IMR-90 (cell line): ENCODE measurements around the gene RPS3.

Experiments
- BHLHE40 ChIP-seq: fragments of 150-350 bp; IDR thresholded peaks from 2 replicates; pipeline ENCODE4 v1.6.1; 2016; ENCODE audit warnings: mild to moderate bottlenecking, low read depth, low read length
- CTCF ChIP-seq: conservative IDR thresholded peaks from 2 replicates; pipeline ENCODE4 v1.5.1; 2012; ENCODE audit warnings: mild to moderate bottlenecking, low read depth, low read length, improper control_type of control experiment
- MAZ ChIP-seq: IDR thresholded peaks from 2 replicates; pipeline ENCODE4 v1.6.1; 2012; ENCODE audit warnings: low read depth, mild to moderate bottlenecking, low read length, improper control_type of control experiment, moderate library complexity, borderline replicate concordance
- MXI1 ChIP-seq: IDR thresholded peaks from 2 replicates; pipeline ENCODE4 v1.6.1; 2012; ENCODE audit warnings: low read depth, mild to moderate bottlenecking, low read length, moderate library complexity, borderline replicate concordance
- POLR2A ChIP-seq: IDR thresholded peaks from 2 replicates; pipeline ENCODE4 v1.6.1; 2012; ENCODE audit warnings: mild to moderate bottlenecking, low read depth, low read length
- RAD21 ChIP-seq: IDR thresholded peaks from 2 replicates; pipeline ENCODE4 v1.6.1; 2012; ENCODE audit warnings: low read length, improper control_type of control experiment
- RCOR1 ChIP-seq: IDR thresholded peaks from 2 replicates; pipeline ENCODE4 v1.6.1; 2012; ENCODE audit warnings: mild to moderate bottlenecking, low read length, improper control_type of control experiment; ENCODE audit not compliant: insufficient replicate concordance
- RFX5 ChIP-seq: IDR thresholded peaks from 2 replicates; pipeline ENCODE4 v1.8.0; 2012; ENCODE audit warnings: low read depth, mild to moderate bottlenecking, low read length, moderate library complexity

DNA sequence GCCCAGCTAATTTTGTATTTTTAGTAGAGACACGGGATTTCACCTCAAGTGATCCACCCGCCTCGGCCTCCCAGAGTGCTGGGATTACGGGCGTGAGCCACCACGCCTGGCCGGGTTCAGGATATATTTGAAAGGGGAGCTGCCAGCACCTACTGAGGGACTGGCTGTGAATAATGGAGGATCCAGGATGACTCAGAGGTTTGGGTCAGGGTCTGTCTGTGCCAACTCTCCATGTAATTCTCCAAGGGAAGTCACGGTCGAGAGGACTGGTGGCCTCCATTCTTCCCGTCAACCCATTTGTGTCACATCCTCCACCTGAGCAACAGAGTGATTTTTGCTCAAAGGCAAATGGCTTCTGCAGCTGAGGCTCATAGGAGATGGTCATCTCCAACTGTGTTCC is 44.3 kb upstream of the RPS3 start:
- TF ChIP-seq POLR2A (no peak), CTCF (no peak), RAD21 (no peak), MXI1 (no peak), MAZ (no peak), RFX5 (no peak), RCOR1 (no peak), BHLHE40 (no peak)
